DMS153 (cell line): ENCODE results near the gene TGFBRAP1.

Experiments
- DNase-seq: peaks from one replicate; lab custom pipeline; 2025; lab: John Stamatoyannopoulos, UW

TGFBRAP1 gene

GRCh38 chr2:105237045-105237765, 92.3 kb downstream of the TGFBRAP1 start:
- DNase-seq: no peak

- no peak for DNase-seq
Measured at GRCh38 chr2:105236060-105236424, 93.5 kb downstream of the TGFBRAP1 start.

- peak; percentile 56 for DNase-seq
Measured at GRCh38 chr2:105235388-105236059, 94.0 kb downstream of the TGFBRAP1 start.

GRCh38 chr2:105231232-105231619, 98.3 kb downstream of the TGFBRAP1 start:
- no peak for DNase-seq

- DNase-seq: no peak
Measured at GRCh38 chr2:105224444-105224843, 105.1 kb downstream of the TGFBRAP1 start.

- no peak for DNase-seq
Measured at GRCh38 chr2:105220604-105221003, 108.9 kb downstream of the TGFBRAP1 start.

GRCh38 chr2:105215586-105216192, 113.8 kb downstream of the TGFBRAP1 start:
- DNase-seq: no peak
